ENCODE data around the gene DACH1.

DACH1 gene

DNA sequence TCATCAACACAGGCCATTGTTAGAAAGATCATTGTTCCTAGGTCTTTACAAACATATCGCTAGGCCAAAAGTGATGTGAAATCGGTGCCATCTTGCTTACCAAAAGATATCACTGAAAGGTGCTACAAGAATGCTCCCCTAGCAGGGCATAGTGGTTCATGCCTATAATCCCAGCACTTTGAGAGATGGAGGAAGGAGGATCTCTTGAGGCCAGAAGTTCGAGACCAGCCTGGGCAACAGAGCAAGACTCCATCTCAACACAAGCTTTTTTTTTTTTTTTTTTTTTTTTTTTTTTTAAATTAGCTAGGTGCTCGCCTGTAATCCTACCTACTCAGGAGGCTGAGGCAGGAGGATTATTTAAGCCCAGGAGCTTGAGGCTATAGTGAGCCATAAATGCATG, 92.1 kb downstream of the DACH1 start:
- DNase-seq (ENCODE audit: low read depth), result no peak

DNA sequence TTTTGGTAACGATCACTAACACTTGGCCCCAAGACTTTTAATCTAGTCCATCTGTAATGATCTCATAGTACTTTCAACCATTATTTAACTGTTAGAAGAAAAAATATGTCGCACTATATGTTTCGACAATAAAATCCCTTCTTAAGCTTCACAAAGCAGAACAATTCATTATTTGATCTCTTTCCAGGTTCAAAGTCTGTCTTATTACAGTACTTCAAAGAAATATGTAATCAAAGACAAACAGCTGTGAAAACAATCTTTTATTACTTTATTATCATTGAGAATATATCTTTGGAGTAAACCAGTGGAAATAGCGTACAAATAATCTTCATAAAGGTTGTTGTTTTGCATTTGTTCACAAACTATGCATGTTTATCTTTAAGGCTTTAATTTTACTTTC, 93.5 kb downstream of the DACH1 start:
- DNase-seq (ENCODE audit: low read depth), result no peak

DNA sequence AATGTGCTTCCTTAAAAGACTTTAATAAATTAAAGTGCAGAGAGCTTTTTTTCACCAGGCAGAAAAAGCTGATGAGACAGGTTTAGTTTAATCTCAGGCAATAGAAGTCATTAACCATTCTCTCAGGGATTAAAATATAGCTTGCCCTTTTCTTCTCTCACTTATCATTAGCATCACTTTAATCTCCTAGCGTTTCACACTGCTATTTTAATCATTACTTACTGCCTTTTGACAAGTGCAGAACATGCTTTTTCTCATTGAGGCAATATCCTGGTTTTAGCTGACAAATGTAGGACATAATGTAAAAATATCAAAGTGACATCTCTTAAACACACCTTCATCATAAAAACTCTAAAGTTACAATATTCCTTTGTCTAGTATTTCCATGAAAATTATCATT, 94.6 kb downstream of the DACH1 start:
- no peak for DNase-seq (ENCODE audit: low read depth)

DNA sequence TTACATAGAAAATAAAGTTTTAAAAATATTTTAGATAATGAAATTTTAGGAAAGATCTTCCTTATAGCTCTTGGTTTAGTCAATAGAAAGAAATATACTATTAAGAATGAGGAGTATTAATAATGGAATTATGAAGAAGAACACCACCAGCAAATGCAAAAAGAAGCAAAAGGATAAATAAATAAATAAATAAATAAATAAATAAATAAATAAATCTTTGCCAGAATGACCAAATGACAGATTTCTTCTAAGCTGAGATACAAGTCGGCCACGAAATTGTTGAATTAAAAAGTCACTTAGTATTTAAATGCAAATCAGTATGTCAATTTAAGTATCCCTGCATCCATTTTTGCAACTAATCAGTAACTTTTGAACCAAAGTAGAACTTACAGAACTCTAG, 95.9 kb downstream of the DACH1 start:
- DNase-seq (ENCODE audit: low read depth), result no peak

DNA sequence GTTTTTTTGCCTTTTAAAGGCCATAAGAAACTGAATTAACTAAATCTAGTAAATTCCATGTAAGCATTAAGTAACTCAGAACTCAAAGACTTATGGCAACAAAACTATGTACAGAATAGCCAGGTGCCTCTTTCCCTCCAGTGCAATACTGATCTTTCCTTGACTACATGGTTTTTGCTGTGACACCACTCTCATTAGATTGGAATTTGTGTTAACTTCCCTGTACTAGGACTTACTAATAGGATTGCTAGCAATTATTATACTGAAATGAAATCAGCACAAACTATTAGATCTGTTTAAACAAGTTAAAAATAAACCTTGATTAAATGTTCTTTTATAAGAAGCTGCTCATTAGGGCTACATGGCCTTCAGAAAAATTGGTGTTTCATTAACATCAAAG, 96.3 kb downstream of the DACH1 start:
- no peak for DNase-seq (ENCODE audit: low read depth)

DNA sequence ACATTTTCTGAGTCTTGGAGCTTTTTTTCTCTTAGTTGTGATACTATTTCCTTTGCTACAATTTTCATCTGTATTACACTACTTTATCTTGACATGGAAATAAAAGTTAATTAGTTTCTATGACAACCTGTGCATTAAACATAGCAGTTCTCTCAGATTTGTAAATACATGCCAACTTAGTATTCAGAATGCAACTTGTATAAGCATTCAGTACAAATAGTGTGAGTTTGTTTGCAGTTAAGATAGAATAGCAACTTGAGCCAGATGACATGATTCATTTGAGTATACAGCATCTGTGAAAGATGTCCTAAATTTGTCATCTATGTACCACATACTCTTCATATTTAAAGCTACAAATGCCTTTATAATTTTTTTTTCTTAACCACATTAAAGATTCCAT, 98.1 kb downstream of the DACH1 start:
- no peak for DNase-seq (ENCODE audit: low read depth)

DNA sequence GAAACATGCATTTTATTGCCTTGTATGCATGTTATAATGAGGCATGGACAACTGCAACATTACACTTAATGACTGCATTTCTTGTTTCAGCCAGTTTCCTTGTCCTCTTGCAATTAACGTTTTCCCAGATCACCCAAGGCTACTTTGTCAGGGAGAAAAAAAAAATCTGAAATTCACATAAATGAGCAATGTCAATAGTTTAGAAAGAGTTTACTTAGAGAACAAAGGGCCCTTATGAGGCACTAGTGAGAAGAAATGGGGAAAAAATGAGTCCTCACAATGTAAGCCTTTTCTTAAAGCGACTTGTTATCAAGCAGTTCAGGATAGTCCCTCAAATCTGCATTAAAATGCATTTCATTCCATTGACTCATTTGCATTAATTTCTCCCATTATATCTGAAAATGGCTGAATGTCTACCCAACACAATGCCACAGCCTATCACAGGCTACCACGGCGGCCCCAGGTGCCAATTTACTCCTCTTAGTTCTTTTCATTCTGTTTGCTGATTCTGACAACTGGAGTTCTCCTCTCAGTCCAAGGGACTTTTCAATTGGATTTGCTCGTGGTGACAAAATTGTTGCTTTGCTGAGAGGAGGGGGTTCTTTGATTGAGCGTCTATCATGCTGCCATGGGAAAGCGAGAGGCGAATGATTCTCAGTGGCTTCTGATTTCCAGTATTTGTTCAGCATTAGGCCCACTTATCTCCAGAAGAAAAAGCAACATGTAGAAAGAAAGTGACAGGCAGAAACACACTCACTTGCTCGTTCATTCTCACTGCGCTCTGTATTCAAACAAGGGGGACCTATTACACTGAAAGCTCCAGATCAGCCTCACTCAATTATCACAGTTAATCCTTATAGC, 107.1 kb downstream of the DACH1 start:
- DNase-seq (ENCODE audit: low read depth), result no peak

DNA sequence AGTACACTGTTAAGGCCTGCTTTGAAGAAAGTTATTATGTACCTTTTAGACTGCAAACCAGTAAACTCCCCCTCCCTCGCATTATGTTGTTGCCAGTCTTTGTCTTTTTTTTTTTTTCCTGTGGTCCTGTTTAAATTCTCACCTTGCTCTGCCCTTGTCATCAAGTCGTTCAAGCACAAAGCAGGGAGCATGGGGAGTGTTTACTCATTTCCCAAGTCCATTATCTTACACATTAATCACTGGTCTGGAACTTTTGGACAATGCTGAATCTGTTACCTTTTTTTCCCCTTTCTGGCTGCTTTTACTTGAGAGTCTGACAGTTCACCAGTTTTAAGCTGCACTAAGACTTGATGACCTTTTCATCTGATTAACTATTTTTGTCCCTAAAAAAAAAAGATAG, 108.2 kb downstream of the DACH1 start:
- DNase-seq (ENCODE audit: low read depth), result no peak

DNA sequence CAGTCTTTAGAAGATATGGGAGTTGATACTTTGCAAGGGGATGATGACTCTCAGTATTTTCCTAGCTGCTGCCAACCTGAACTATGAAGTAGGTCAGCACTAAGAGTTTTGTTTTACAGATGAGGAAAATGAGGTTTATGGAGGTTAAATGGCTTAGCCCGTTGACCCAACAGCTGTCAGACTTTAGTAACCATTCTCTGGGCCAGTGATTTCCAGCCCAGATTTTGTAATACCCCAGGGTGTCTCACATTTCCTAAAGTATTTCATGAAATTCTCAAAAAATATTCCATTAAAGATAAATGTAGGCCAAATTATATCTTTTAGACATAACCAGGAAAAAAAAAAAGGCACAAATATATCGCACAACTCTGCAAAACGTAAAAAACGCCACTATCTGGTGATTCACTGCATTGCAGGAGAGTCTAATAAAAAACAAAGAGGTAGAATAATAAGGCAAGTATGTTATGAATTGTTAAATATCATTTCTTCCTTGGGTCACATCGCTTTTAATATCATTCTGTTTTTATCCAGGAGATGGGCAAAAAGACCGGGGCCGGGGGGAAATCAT, 112.5 kb downstream of the DACH1 start:
- peak; percentile 11 for DNase-seq (ENCODE audit: low read depth)

DNA sequence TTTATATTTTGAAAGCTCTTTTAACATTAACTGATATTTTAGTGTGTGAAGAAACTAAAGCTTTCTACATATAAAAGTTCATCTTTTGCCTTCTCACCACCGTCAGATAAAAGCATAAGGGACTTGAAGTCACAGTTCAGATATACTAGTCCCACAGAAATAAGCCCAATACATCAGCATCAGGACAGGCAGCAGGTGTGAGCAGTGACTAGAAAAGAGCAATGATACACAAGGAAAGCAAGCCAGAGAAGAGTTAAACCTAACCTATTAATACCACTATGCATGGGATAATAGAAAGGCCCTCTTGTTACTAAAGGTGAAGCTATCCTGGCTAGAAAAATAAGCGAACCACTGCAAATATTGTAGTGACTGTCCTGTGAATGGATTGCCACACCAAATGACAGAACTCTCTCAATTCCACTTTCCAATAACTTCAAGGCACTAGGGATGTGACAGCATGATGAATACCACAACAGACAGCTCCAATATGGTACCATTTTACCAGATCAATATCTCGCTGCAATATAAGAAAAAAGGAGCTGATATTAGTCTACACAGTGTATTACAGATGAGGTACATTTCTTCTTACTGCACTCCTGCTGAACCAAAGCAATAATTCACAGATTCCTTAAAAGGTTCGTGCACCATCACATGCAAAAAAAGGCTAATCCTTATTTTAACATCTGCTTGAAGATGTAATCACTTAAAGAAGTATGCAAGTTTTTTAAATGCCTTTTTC, 114.1 kb downstream of the DACH1 start:
- DNase-seq (ENCODE audit: low read depth), result no peak

DNA sequence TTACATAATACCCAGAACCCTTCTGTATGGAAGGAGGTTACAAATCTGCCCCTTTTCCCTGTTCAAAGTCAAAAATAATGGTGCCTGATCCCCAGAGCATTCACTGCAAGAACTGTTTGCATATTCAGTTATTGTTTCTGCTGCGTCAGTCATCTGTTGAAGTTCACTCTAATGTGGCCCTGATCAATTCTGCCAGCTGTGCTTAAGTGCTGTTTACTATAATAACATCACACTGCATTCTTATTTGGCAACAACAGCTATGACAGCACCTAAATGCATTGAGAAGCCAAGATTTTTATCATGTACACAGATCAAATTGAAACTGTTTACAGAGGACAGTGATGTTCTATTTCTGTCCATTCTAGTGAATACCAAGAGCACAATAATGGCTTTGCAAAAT, 115.9 kb downstream of the DACH1 start:
- DNase-seq (ENCODE audit: low read depth), result no peak

DNA sequence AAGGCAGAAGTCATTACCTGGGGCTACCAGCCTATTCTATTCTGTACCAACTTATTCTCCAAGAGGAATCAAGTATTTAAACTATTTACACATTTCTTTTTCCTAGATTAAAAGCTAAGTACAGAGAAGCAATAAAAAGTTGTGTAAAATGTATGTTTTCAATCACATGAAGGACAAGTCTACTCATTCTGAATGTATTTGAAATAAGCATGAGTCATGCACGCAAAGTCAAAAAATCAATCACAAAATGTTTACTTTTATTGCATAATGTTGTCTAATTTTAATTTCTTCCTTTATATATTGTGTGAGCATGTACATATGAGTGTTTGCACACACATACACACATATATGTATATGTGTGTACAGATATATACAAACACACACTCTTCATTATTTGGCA, 136.7 kb downstream of the DACH1 start:
- DNase-seq (ENCODE audit: low read depth), result no peak

DNA sequence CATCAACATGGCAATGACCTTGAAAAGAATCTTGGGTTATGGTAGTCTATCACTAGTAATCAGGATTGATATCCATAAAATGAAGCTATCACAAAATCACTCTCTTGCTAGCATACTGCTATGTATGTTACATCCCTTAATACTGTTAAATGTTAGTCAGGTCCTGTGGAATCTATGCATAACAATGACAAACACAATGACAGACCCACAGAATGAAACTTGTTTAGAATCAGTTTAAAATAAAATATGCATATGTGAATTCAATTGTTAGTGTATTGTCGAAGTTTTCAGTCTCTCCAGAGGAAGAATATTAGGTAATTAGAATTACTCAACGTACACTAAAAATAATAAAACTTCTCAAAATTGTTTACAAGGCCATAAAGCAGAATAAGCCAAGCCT, 137.6 kb downstream of the DACH1 start:
- DNase-seq (ENCODE audit: low read depth), result no peak

DNA sequence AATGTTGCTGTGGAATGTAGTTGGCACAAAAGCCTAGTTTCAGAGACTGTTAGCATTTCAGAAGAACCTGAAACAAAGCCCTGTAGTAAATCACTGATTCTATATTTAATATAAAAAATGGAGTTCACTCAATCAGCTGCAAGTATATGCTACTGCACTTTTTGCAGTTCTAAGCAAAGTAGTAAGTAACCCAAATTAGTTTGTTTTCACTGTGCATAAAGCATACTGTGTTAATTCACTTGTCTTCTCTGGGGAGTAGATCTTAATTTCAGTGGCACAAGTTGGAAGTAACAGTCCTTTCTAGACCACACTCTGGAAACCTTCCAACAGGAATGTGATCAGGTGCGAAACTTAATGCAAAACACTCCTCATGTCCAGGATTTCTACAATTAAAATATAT, 139.3 kb downstream of the DACH1 start:
- DNase-seq (ENCODE audit: low read depth), result no peak

DNA sequence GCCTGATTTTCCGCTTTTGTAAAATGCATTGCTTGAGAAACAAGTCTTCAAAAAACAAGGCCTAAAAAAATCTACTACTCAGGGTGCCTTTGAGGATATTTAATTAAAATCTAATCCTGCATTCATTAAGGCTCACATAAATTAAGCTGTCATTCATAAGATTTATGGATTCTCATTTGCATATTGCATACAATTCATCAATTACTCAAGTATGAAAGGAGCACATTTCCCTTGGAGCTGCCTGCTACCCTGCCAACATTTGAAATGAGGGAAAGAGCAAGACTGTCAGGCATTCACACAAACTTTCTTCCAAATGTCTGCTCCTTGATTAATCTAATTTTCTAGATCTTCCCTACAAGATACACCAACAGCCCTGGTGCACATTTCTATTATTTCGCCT, 140.0 kb downstream of the DACH1 start:
- no peak for DNase-seq (ENCODE audit: low read depth)

DNA sequence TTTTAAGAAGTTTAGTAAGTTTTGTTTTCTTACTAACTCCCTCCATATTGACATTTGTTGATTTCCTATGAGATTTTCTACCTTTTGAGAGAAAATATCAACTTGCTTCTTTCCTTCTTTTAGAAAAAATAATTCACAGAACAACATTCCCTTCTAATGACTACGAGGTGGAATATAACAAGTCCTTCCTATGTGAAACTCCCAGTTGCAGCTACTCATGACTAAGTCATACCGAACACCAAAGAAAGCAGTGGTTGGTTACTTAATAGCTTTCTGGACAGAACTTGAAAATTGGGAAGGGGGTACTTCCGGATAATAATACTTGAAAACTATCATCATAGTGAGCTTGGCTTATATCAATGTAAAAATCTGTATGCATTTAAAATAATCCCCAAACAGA, 144.8 kb downstream of the DACH1 start:
- DNase-seq (ENCODE audit: low read depth), result peak; percentile 53

DNA sequence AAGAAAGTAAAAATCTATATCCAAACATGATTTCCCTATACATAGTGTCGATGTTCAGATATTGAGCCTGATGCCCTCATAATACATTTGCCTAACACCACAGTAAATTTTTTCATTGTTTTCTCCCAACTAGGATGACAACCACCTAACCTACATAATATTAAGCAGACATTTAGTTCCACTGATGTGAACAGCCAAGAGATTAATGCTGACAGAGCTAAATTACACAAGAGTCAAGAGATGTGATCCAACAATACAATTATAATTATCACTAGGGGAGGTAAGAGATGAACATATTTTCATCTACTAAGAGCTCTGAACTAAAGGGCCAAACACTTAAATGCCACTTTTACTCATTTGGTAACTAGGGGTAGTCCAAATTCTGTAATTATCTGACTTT, 145.9 kb downstream of the DACH1 start:
- DNase-seq (ENCODE audit: low read depth), result no peak

DNA sequence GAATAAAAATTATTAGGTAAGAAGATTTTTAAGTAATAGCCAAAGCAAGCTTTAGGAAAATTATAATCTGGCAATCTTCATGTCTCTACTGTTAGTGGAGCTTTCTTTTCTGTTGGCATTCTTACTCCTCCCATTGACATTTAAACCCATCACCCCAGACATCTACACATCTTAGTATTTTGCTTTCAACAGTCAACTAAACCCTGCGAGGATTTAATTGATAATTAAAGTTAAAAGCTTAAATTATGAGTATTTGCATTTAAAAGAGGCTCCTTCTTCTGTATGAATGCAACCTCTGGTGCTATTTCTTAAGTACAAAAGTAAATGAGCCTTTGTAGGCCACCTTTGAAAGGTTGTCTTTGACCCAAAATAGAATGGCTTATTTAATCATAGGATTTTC, 148.1 kb downstream of the DACH1 start:
- no peak for DNase-seq (ENCODE audit: low read depth)

DNA sequence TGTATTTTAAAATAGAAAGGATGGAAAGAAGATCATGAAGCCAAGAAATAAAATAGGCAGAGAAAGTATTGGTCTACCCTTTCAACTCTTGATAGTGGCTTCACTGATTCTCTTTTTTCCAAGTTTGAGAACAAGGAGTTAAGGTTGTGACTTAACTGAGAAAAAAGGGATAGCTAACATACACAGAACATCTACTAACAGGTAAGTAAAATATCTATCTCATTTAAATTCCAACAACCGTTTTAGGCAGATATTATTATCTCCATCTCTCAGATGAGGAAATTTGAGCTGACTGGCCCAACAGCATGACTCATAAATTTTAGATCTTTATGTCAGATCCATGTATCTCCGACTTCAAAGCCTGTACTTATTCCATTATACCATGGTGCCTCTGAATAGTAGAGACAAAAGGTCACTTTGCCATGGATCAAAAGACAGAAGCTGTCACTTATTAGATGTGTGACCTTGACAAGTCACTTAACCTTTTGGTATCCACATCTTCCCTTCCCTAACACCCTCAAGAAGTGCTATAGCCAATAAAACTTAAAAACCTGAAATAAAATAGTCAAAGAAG, 152.1 kb downstream of the DACH1 start:
- peak; percentile 12 for DNase-seq (ENCODE audit: low read depth)

DNA sequence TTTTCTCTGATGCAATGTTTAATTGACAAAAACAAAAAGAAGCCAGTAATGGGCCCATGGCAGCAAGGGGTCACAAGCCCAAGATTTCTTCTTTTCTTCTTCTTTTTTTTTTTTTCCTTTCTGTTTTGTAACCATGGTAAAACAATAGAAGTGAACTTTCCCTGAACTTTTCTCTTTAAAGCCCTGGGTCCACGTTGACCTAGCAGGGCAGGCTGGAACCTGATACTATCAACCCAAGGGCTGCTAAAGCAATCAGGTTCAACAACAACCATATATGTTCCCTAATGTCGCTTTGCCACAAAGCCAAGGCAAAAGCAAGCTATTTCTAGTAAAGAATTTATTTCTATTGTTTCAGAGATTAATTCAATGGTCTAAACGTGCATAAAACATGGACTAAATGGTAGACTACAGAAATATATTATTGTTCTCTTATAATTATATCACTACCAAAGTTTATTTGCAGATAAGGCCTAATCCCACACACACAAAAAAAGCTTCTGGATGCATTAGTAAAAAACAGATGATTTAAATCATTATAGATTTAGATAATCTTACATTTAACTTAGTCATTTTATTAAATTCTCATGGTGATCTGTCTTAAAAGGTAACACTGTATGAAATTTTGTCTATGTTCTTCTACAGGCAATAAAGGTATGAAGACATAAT, 153.9 kb downstream of the DACH1 start:
- peak; percentile 69 for DNase-seq (ENCODE audit: low read depth)

DNA sequence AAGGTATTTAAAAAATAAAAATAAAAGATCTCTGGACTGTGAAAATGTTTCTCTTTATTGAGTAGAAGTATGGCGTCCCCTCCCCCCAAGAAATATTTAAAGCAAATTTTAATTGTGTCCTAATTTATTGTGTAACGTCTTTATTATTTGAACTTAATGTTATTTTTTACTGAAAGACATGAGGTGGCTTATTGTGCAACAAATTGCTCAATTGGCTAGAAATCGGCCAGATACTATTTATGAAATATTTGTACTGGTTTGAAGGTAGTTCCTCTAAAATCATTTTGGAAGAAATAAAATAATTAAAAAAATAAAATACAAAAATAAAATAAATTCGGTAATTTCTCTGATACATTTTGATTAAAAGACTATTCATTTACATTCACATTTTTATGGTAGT, 162.3 kb downstream of the DACH1 start:
- DNase-seq (ENCODE audit: low read depth), result peak; percentile 12

DNA sequence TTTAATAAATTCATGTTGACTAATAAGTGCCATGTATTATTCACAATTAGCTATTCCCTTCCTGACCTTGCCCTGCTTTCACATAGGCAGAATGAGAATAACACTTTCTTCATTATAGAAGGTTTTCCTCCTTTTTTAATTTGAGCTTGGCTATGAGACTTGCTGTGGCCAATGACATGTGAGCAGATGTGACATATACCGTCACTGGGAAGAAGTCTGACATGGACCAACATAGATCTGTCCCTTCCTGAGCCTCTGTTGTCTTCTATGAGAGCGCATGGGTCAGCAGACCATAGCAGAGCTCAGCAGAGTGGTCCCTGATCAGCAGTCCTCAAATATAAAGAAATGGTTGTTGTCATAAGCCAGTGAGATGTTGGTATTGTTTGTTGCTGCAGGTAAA, 163.9 kb downstream of the DACH1 start:
- no peak for DNase-seq (ENCODE audit: low read depth)

Measured in iris pigment epithelial cell (primary cell).